Measurements from ENCODE around the gene RHEB.

GRCh38 chr7:151497306-151497871 lies 22.3 kb downstream of the RHEB start:
- no peak for TF ChIP-seq CTCF (IDR thresholded peaks at IDR 0.05; ENCODE audit: low read depth, low read length)
- no peak for TF ChIP-seq POLR2A (IDR thresholded peaks at IDR 0.05; ENCODE audit: extremely low read depth, insufficient read length)
- TF ChIP-seq MAX (IDR thresholded peaks at IDR 0.05; ENCODE audit: low read depth, low read length): no peak

Measured in NB4 (cell line).